H9 (cell line): ENCODE data around the gene ZWILCH. TPM values are rescaled to one million over a fixed set of nuclear protein-coding genes. Genes with fewer than 3 reads are reported as not detected.

ENCODE experiments used
- DNase-seq: peaks from one replicate; pipeline ENCODE4 v3.0.0-alpha.2; 2017
- H2AFZ ChIP-seq: one replicate; pipeline ENCODE4 v1.6.1; 2013; ENCODE audit warnings: mild to moderate bottlenecking, low read length, control low read depth, moderate library complexity
- H2AK5ac ChIP-seq: 2 replicates; pipeline ENCODE4 v1.6.1; 2013; ENCODE audit warnings: low read length, control low read depth, mixed read lengths; ENCODE audit not compliant: insufficient read length
- H2BK120ac ChIP-seq: one replicate; pipeline ENCODE4 v1.6.1; 2013; ENCODE audit warnings: low read depth, mild to moderate bottlenecking, low read length, control low read depth, inconsistent platforms; ENCODE audit not compliant: poor library complexity, severe bottlenecking
- H2BK12ac ChIP-seq: 2 replicates; pipeline ENCODE4 v1.6.1; 2013; ENCODE audit warnings: low read length, control low read depth, mixed read lengths, low read depth; ENCODE audit not compliant: insufficient read length
- H2BK15ac ChIP-seq: 2 replicates; pipeline ENCODE4 v1.6.1; 2013; ENCODE audit warnings: low read depth, low read length, control low read depth
- H2BK20ac ChIP-seq: one replicate; pipeline ENCODE4 v1.6.1; 2013; ENCODE audit warnings: low read depth, mild to moderate bottlenecking, low read length, control low read depth, inconsistent platforms; ENCODE audit not compliant: poor library complexity, severe bottlenecking
- H2BK5ac ChIP-seq: 2 replicates; pipeline ENCODE4 v1.6.1; 2013; ENCODE audit warnings: low read length, control low read depth, mixed read lengths; ENCODE audit not compliant: insufficient read length
- H3K14ac ChIP-seq: 2 replicates; pipeline ENCODE4 v1.6.1; 2013; ENCODE audit warnings: low read length, control low read depth; ENCODE audit not compliant: insufficient read depth
- H3K18ac ChIP-seq: 2 replicates; pipeline ENCODE4 v1.6.1; 2013; ENCODE audit warnings: low read depth, mild to moderate bottlenecking, mixed read lengths, low read length, control low read depth; ENCODE audit not compliant: insufficient read length
- H3K23ac ChIP-seq: 2 replicates; pipeline ENCODE4 v1.6.1; 2013; ENCODE audit warnings: low read length, control low read depth, mixed read lengths, low read depth; ENCODE audit not compliant: insufficient read length
- H3K23me2 ChIP-seq: 2 replicates; pipeline ENCODE4 v1.6.1; 2013; ENCODE audit warnings: low read depth, mild to moderate bottlenecking, mixed read lengths, low read length, control low read depth; ENCODE audit not compliant: insufficient read length, poor library complexity, severe bottlenecking
- H3K27ac ChIP-seq: 2 replicates; pipeline ENCODE4 v1.5.1; 2013; ENCODE audit warnings: low read length, control low read depth, mixed read lengths, low read depth; ENCODE audit not compliant: insufficient read length
- H3K27me3 ChIP-seq: 2 replicates; pipeline ENCODE4 v1.6.1; 2013; ENCODE audit warnings: low read length, control low read depth, inconsistent platforms; ENCODE audit not compliant: insufficient read depth
- H3K4ac ChIP-seq: 2 replicates; pipeline ENCODE4 v1.6.1; 2013; ENCODE audit warnings: low read depth, mild to moderate bottlenecking, control low read depth, inconsistent platforms, low read length, moderate library complexity
- H3K4me1 ChIP-seq: 2 replicates; pipeline ENCODE4 v1.6.1; 2013; ENCODE audit warnings: low read length, control low read depth, inconsistent platforms; ENCODE audit not compliant: insufficient read depth
- H3K4me2 ChIP-seq: 2 replicates; pipeline ENCODE4 v1.6.1; 2013; ENCODE audit warnings: low read length, control low read depth, mixed read lengths; ENCODE audit not compliant: insufficient read length, insufficient read depth
- H3K56ac ChIP-seq: 2 replicates; pipeline ENCODE4 v1.6.1; 2013; ENCODE audit warnings: low read depth, mild to moderate bottlenecking, mixed read lengths, low read length, control low read depth; ENCODE audit not compliant: insufficient read length
- H3K79me1 ChIP-seq: 2 replicates; pipeline ENCODE4 v1.6.1; 2013; ENCODE audit warnings: low read depth, mild to moderate bottlenecking, moderate library complexity, low read length, control low read depth, inconsistent platforms; ENCODE audit not compliant: insufficient read depth, poor library complexity, severe bottlenecking
- H3K79me2 ChIP-seq: 2 replicates; pipeline ENCODE4 v1.6.1; 2013; ENCODE audit warnings: low read length, control low read depth, inconsistent platforms; ENCODE audit not compliant: insufficient read depth
- H3K9ac ChIP-seq: 2 replicates; pipeline ENCODE4 v1.6.1; 2013; ENCODE audit warnings: low read length, control low read depth, mixed read lengths; ENCODE audit not compliant: insufficient read length; ENCODE audit errors: extremely low read depth
- H3K9me3 ChIP-seq: one replicate; pipeline ENCODE4 v1.6.1; 2013; ENCODE audit warnings: low read depth, low read length, inconsistent platforms; ENCODE audit not compliant: control insufficient read depth
- H3T11ph ChIP-seq: one replicate; pipeline ENCODE4 v1.6.1; 2013; ENCODE audit warnings: mild to moderate bottlenecking, low read length, control low read depth, inconsistent platforms
- H4K20me1 ChIP-seq: one replicate; pipeline ENCODE4 v1.6.1; 2013; ENCODE audit not compliant: control insufficient read depth, insufficient read length, insufficient read depth
- H4K5ac ChIP-seq: 2 replicates; pipeline ENCODE4 v1.6.1; 2013; ENCODE audit warnings: low read depth, mild to moderate bottlenecking, mixed read lengths, low read length, control low read depth; ENCODE audit not compliant: insufficient read length
- H4K8ac ChIP-seq: replicated peaks from 2 replicates; pipeline ENCODE4 v1.6.1; 2013; ENCODE audit warnings: low read length, control low read depth, mixed read lengths, low read depth; ENCODE audit not compliant: insufficient read length
- H4K91ac ChIP-seq: 2 replicates; pipeline ENCODE4 v1.6.1; 2013; ENCODE audit warnings: low read depth, mild to moderate bottlenecking, moderate library complexity, mixed read lengths, low read length, control low read depth; ENCODE audit not compliant: insufficient read length
- H3K27ac Mint-ChIP-seq, 3 experiments: 2 replicates in 2 of 3; 3 replicates in 1 of 3; pipeline ENCODE4 v1.8.0; 2020 to 2021; ENCODE audit warnings: mixed read lengths in 3 of 3, mild to moderate bottlenecking in 1 of 3, moderate library complexity in 1 of 3
- H3K27me3 Mint-ChIP-seq: 2 replicates; pipeline ENCODE4 v1.8.0; 2021; ENCODE audit warnings: low read depth, mild to moderate bottlenecking, moderate library complexity, mixed read lengths
- H3K36me3 Mint-ChIP-seq, 3 experiments: 2 replicates in 2 of 3; 3 replicates in 1 of 3; pipeline ENCODE4 v1.8.0; 2020 to 2021; ENCODE audit warnings: low read depth in 3 of 3, mixed read lengths in 3 of 3; ENCODE audit not compliant: insufficient read depth in 1 of 3
- H3K4me1 Mint-ChIP-seq, 2 experiments: 2 replicates each; pipeline ENCODE4 v1.8.0; 2020; ENCODE audit warnings: mixed read lengths in 2 of 2
- H3K4me3 Mint-ChIP-seq, 2 experiments: 2 replicates in 1 of 2; 3 replicates in 1 of 2; pipeline ENCODE4 v1.8.0; 2020 to 2021; ENCODE audit warnings: mild to moderate bottlenecking in 2 of 2, mixed read lengths in 2 of 2, moderate library complexity in 1 of 2
- H3K9me3 Mint-ChIP-seq, 2 experiments: 2 replicates in 1 of 2; 3 replicates in 1 of 2; pipeline ENCODE4 v1.8.0; 2020; ENCODE audit warnings: mild to moderate bottlenecking in 2 of 2, mixed read lengths in 2 of 2, moderate library complexity in 1 of 2
- CTCF ChIP-seq: fragments of 200-600 bp; sonication (generic); conservative IDR thresholded peaks from 3 replicates; pipeline ENCODE4 v1.8.0; 2021; ENCODE audit warnings: antibody characterized with exemption, mild to moderate bottlenecking
- WGBS: extraction: QIAGEN DNeasy Blood & Tissue Kit; methylation state at CpG from one replicate; pipeline ENCODE4 v1.1.7; 2013; ENCODE audit warnings: missing lambda C conversion rate, low lambda C conversion rate, mixed read lengths; ENCODE audit not compliant: insufficient read length; ENCODE audit errors: extremely low coverage; 5-methylcytosine and 5-hydroxymethylcytosine counted together
- total RNA-seq: library from RNA; stranded (reverse); gene quantifications from 2 replicates; pipeline ENCODE4 v1.2.1, GENCODE V29; 2021

Gene ZWILCH
- total RNA-seq, 1 experiment from 2014 or later: 47.2 TPM

- Histone ChIP-seq H3K23me2 (no peaks in the 10 kb centered on the region), H3K56ac (no peak overlapping the region), H3K27me3 (no peaks in the 10 kb centered on the region), H4K20me1 (no peaks in the 10 kb centered on the region), H3K79me2 (no peaks in the 10 kb centered on the region), H3K27ac (no peak overlapping the region), H2BK5ac (no peak overlapping the region), H3K4me2 (no peak overlapping the region), H2AK5ac (no peak overlapping the region), H3K79me1 (no peaks in the 10 kb centered on the region), H2BK15ac (no peak overlapping the region), H4K5ac (no peak overlapping the region), H3K18ac (no peak overlapping the region), H4K8ac (no peak overlapping the region), H3K23ac (no peak overlapping the region), H3K14ac (no peak overlapping the region), H3K4me1 (no peaks in the 10 kb centered on the region), H2BK12ac (no peak overlapping the region), H3K9ac (no peak overlapping the region), H2BK20ac (no peak overlapping the region), H3K9me3 (no peaks in the 10 kb centered on the region), H2BK120ac (no peak overlapping the region), H3T11ph (no peak overlapping the region), H3K4ac (no peak overlapping the region), H4K91ac (no peak overlapping the region), H2AFZ (no peak overlapping the region)
- DNase-seq: no peak
- Mint-ChIP-seq H3K4me3 (no peak overlapping the region), H3K4me1 (no peaks in the 10 kb centered on the region), H3K9me3 (peaks cover 4 to 5% of the 10 kb centered on the region in 2 experiments; a peak in 2 of 5 replicates), H3K27me3 (no peaks in the 10 kb centered on the region), H3K36me3 (peaks cover 4 to 26% (median 8%) of the 10 kb centered on the region in 3 experiments; a peak in 5 of 7 replicates), H3K27ac (no peak overlapping the region)
- TF ChIP-seq CTCF: no peak
- WGBS: no CpG with 5 or more reads among the region's 6 CpGs
Observed at GRCh38 chr15:66558271-66558670, 53.1 kb downstream of the ZWILCH start.
